Activated CD4-positive, alpha-beta T cell treated with anti-CD3 and anti-CD28 coated beads for 4 hours (primary cell): ENCODE results near the gene GH2.
A peak's percentile ranks its signal among the peaks of the same experiment; 100 is the strongest.

Experiments
- DNase-seq, 2 donors: peaks; one replicate each; pipeline ENCODE4 v3.0.0-alpha.2; 2020

GH2 gene

GRCh38 chr17:63838631-63839171, 43.0 kb downstream of the GH2 start:
- no peak for DNase-seq

GRCh38 chr17:63837962-63838600, 43.7 kb downstream of the GH2 start:
- no peak for DNase-seq

- no peak for DNase-seq
Measured at GRCh38 chr17:63837480-63837879, 44.3 kb downstream of the GH2 start.

- no peak for DNase-seq
Measured at GRCh38 chr17:63836811-63837210, 44.9 kb downstream of the GH2 start.

GRCh38 chr17:63835167-63835720, 46.5 kb downstream of the GH2 start:
- no peak for DNase-seq

- DNase-seq, result peak; percentile 61 to 62
Measured at GRCh38 chr17:63834431-63835166, 47.1 kb downstream of the GH2 start.

- no peak for DNase-seq
Measured at GRCh38 chr17:63833741-63834373, 47.9 kb downstream of the GH2 start.

- DNase-seq, result no peak
Measured at GRCh38 chr17:63833026-63833740, 48.6 kb downstream of the GH2 start.

- no peak for DNase-seq
Measured at GRCh38 chr17:63832455-63832854, 49.3 kb downstream of the GH2 start.

GRCh38 chr17:63832014-63832413, 49.7 kb downstream of the GH2 start:
- DNase-seq, result no peak

- no peak for DNase-seq
Measured at GRCh38 chr17:63831505-63831904, 50.2 kb downstream of the GH2 start.

- DNase-seq, result no peak
Measured at GRCh38 chr17:63830904-63831491, 50.7 kb downstream of the GH2 start.

GRCh38 chr17:63830278-63830677, 51.5 kb downstream of the GH2 start:
- no peak for DNase-seq
